Activated gamma-delta T cell (primary cell): Measurements from ENCODE around the gene ZSCAN26.
"Not testable (repeated sequence)": the region's sequence is repeated elsewhere in the genome, so short reads cannot be mapped to it uniquely, and the experiment has no call there.

Source experiments
- DNase-seq: peaks from one replicate; lab custom pipeline; 2025; lab: John Stamatoyannopoulos, UW

The ZSCAN26 gene

GRCh38 chr6:28257042-28257441 is 9.9 kb upstream of the ZSCAN26 start:
- no peak for DNase-seq

GRCh38 chr6:28258877-28259777 is 7.8 kb upstream of the ZSCAN26 start, which contains the start of gene NKAPL:
NKAPL (plus strand) TSS chr6:28259297; CDS start chr6:28259372, 75 bp downstream.
- DNase-seq = no peak

- no peak for DNase-seq
Observed at GRCh38 chr6:28263922-28264321, 3.0 kb upstream of the ZSCAN26 start.

- DNase-seq = no peak
Observed at GRCh38 chr6:28264834-28265401, 2.0 kb upstream of the ZSCAN26 start.

- DNase-seq = no peak
Observed at GRCh38 chr6:28266563-28266961, 381 bp upstream of the ZSCAN26 start.

GRCh38 chr6:28267695-28268059 is 734 bp downstream of the ZSCAN26 start:
- DNase-seq = no peak

GRCh38 chr6:28269492-28269891 is 2.5 kb downstream of the ZSCAN26 start:
- DNase-seq = no peak

GRCh38 chr6:28274888-28275287 is 7.9 kb downstream of the ZSCAN26 start:
- DNase-seq = no peak

- no peak for DNase-seq
Observed at GRCh38 chr6:28277746-28278145, 10.8 kb downstream of the ZSCAN26 start.

- DNase-seq = no peak
Observed at GRCh38 chr6:28280595-28281287, 13.8 kb downstream of the ZSCAN26 start.

- no peak for DNase-seq
Observed at GRCh38 chr6:28281288-28282064, 14.5 kb downstream of the ZSCAN26 start, which contains the start of gene PGBD1. PGBD1 (plus strand) TSS chr6:28281572; CDS start chr6:28283814, 2,242 bp downstream.

- no peak for DNase-seq
Observed at GRCh38 chr6:28282926-28283325, 16.0 kb downstream of the ZSCAN26 start.

GRCh38 chr6:28291573-28291972 is 24.6 kb downstream of the ZSCAN26 start:
- no peak for DNase-seq

- no peak for DNase-seq
Observed at GRCh38 chr6:28295326-28295725, 28.4 kb downstream of the ZSCAN26 start.

- DNase-seq = no peak
Observed at GRCh38 chr6:28296520-28297060, 29.6 kb downstream of the ZSCAN26 start.

- DNase-seq = no peak
Observed at GRCh38 chr6:28303570-28303969, 36.6 kb downstream of the ZSCAN26 start.

GRCh38 chr6:28306363-28306762 is 39.4 kb downstream of the ZSCAN26 start:
- not testable (repeated sequence) for DNase-seq

- no peak for DNase-seq
Observed at GRCh38 chr6:28311139-28311823, 44.3 kb downstream of the ZSCAN26 start.

- DNase-seq = no peak
Observed at GRCh38 chr6:28312939-28313338, 46.0 kb downstream of the ZSCAN26 start.

GRCh38 chr6:28315628-28316027 is 48.7 kb downstream of the ZSCAN26 start:
- no peak for DNase-seq

GRCh38 chr6:28317866-28318265 is 50.9 kb downstream of the ZSCAN26 start:
- not testable (repeated sequence) for DNase-seq
